GM21529 (cell line): ENCODE measurements around the gene ADORA2A.

Source experiments
- ATAC-seq: cut with Tn5 transposase; IDR thresholded peaks from one replicate; pipeline ENCODE4 v1.9.1; 2021; ENCODE audit not compliant: unreplicated experiment

The ADORA2A gene

GRCh38 chr22:24445481-24446259 lies 18.3 kb downstream of the ADORA2A start:
- no peak for ATAC-seq

DNA sequence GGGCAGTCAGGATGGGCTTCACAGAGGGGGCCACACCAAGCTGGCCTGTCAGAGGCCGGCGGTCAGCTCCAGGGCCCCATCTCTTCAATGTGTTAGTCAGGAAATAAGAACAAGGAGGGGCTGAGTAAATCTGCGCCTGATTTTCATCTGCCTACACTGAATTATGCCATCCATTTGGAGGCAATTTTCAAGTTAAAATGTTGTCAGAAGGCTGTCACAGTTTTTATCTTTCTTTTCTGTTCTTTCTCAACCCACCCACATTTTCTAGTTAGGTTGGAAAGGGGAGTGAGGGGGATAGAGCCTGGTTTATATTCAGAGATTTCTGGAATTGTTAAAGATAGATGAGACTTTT lies 18.8 kb downstream of the ADORA2A start:
- ATAC-seq = no peak

GRCh38 chr22:24450610-24451009 lies 23.2 kb downstream of the ADORA2A start:
- ATAC-seq = no peak

GRCh38 chr22:24451162-24451561 lies 23.8 kb downstream of the ADORA2A start:
- ATAC-seq = no peak

- ATAC-seq = no peak
Observed at GRCh38 chr22:24453853-24454252, 26.5 kb downstream of the ADORA2A start.

- no peak for ATAC-seq
Observed at GRCh38 chr22:24455039-24455438, 27.6 kb downstream of the ADORA2A start.

GRCh38 chr22:24455751-24456426 lies 28.5 kb downstream of the ADORA2A start:
- no peak for ATAC-seq

DNA sequence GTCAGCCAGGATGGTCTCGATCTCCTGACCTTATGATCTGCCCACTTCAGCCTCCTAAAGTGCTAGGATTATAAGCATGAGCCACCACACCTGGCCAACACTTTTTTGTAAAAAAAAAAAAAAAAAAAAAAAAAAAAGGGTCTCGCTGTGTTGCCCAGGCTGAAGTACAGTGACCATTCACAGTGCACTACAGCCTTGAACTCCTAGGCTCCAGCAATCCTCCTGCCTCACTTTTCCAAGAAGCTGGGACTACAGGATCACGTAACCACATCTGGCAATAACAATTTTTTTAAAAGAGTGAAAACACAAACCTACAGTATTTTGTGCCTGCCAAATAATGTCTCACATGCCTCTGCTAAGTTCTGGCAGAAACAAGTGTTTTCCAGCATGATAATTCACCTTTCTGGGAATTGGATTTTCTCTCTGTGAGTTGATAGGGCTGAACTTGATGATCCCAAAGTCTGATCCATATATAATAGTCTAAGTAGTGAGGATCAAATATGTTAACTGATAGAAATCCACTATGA lies 30.6 kb downstream of the ADORA2A start:
- no peak for ATAC-seq

DNA sequence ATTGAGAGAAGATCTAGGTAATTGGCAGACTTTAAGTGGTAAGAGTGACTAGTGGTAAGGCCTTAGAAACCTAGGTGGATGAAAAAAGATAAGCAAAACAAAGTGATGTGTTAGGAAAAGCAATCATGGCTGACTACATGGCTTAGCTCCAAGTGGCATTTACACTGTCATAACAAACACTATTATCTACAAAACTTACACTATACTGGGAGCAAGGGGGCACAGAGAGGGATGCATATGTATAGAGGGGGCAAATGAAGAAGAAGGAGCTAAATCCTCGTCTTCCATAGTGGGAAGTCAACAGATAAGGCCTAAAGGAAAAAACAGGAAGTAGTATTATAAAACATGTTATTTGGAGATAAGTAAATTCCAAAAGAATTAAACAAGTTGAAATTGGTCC lies 32.5 kb downstream of the ADORA2A start:
- no peak for ATAC-seq

- ATAC-seq = no peak
Observed at GRCh38 chr22:24460418-24461089, 33.2 kb downstream of the ADORA2A start.

DNA sequence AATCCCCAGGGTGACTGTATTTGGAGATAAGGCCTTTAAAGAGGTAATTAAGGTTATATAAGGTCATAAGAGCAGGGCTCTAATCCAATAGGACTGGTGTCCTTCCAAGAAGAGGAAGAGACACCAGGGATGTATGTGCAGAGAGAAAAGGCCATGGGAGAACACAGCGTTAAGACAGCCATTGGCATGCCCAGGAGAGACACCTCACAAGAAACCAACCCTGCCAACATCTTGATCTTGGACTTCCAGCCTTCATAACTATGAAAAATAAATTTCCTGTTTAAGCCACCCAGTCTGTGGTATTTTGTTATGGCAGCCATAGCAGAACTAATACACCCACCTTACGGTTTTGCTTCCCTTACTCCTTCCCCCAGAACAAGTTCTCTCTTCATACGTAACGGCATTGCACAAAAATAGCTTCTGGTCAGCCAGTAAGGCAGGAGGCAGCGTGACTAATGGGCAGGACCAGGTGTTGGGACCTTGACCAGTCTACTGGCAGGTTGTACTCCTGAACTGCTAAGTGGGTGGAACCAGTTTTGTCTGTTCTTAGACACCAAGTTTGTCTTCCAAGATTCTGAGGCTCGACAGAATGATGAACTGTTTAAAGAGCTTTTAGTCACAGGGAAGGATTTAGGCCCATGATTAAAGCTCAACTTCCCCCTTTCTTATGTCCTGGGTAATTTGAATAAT lies 35.8 kb downstream of the ADORA2A start:
- ATAC-seq = no peak

GRCh38 chr22:24465566-24465965 lies 38.2 kb downstream of the ADORA2A start:
- no peak for ATAC-seq

GRCh38 chr22:24465975-24466374 lies 38.6 kb downstream of the ADORA2A start:
- ATAC-seq = no peak

DNA sequence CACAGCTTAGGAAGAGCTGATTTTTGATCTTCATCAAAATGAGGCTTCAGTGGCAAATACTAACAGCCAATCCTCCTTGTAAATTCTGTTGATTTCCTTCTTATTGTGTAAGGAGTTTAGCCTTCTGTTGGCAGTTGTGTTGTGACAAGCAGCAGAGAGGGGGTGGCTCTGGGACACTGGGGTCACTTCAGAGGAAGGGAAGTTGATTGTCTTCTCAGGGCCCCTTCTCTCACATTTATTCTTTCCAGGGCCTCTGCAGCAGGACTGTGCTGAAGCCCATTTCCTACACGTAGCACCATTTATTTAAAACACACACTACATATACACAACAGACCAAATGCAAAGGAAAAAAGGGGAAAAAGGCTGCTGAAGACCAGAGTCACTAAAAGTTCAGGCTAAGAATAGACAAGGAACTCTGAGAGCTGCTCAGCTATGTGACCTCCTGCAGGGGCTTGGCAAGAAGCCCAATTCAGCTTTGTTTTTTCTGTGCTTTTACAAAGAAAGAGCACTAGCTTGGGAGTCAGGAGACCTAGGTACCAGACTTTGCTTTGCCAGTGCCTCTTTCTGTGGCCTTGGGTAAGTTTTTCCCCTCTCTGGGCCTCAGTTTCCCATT lies 39.4 kb downstream of the ADORA2A start:
- ATAC-seq = no peak

- ATAC-seq = no peak
Observed at GRCh38 chr22:24467340-24467739, 39.9 kb downstream of the ADORA2A start.

DNA sequence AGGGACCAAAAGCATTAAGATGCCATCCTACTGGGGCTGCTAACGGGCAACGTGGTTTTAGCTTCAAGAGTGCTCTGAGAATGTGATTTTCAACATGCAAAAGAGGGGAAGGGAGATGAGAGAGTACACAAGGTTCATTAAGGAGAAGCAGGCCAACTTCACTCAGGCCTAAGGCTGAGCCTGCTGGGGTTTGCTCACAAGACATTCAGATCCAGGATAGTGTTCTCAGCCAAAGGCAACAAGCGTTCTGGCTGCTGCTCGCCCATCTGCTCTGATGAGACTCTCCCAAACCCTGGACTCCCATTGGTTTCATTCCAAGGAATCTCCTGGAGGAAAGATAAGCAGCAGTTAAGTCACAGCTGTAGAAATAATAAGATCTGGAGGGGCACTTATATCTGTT lies 44.2 kb downstream of the ADORA2A start:
- no peak for ATAC-seq

- no peak for ATAC-seq
Observed at GRCh38 chr22:24473284-24473683, 45.9 kb downstream of the ADORA2A start.

- ATAC-seq = no peak
Observed at GRCh38 chr22:24474221-24474620, 46.8 kb downstream of the ADORA2A start.

- ATAC-seq = no peak
Observed at GRCh38 chr22:24474649-24475255, 47.4 kb downstream of the ADORA2A start.

DNA sequence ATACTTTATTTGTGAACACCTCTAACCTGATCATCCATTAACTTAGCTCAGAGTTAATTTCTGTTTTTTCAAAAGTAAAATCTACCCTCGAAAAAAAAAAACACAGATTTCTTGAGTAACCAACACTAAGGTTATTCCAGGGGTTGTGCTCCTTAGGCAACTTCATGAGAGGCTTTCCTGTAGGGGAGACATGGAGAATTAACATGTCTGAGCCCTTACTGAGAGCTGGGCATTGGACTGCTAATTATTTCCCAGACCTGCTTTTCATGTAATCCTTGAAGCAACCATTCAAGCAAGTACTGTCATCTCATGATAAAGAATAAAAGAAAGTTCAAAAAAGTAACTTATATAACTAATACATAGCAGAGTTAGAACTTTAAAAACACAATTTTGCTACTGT lies 54.2 kb downstream of the ADORA2A start:
- no peak for ATAC-seq
